ENCODE results near the gene GYPC.

GYPC gene

GRCh38 chr2:126650994-126651393, 5.0 kb upstream of the GYPC start:
- DNase-seq (ENCODE audit: low read depth) = no peak

- no peak for DNase-seq (ENCODE audit: low read depth)
Observed at GRCh38 chr2:126652323-126652891, 3.6 kb upstream of the GYPC start.

- DNase-seq (ENCODE audit: low read depth) = no peak
Observed at GRCh38 chr2:126653109-126653508, 2.8 kb upstream of the GYPC start.

GRCh38 chr2:126653761-126654160, 2.2 kb upstream of the GYPC start:
- no peak for DNase-seq (ENCODE audit: low read depth)

GRCh38 chr2:126655051-126655450, 907 bp upstream of the GYPC start:
- DNase-seq (ENCODE audit: low read depth) = no peak

GRCh38 chr2:126656431-126657147, 631 bp downstream of the GYPC start:
- DNase-seq (ENCODE audit: low read depth) = no peak

GRCh38 chr2:126657148-126657635, 1.2 kb downstream of the GYPC start:
- DNase-seq (ENCODE audit: low read depth) = peak; percentile 59

GRCh38 chr2:126657636-126658318, 1.8 kb downstream of the GYPC start:
- DNase-seq (ENCODE audit: low read depth) = peak; percentile 83

GRCh38 chr2:126658319-126658904, 2.5 kb downstream of the GYPC start:
- no peak for DNase-seq (ENCODE audit: low read depth)

GRCh38 chr2:126658905-126659561, 3.1 kb downstream of the GYPC start:
- no peak for DNase-seq (ENCODE audit: low read depth)

GRCh38 chr2:126659562-126660467, 3.9 kb downstream of the GYPC start:
- DNase-seq (ENCODE audit: low read depth) = no peak

- DNase-seq (ENCODE audit: low read depth) = no peak
Observed at GRCh38 chr2:126660971-126661370, 5.0 kb downstream of the GYPC start.

- no peak for DNase-seq (ENCODE audit: low read depth)
Observed at GRCh38 chr2:126661702-126662500, 5.9 kb downstream of the GYPC start.

- no peak for DNase-seq (ENCODE audit: low read depth)
Observed at GRCh38 chr2:126662621-126663020, 6.7 kb downstream of the GYPC start.

GRCh38 chr2:126663184-126663963, 7.4 kb downstream of the GYPC start:
- no peak for DNase-seq (ENCODE audit: low read depth)

- no peak for DNase-seq (ENCODE audit: low read depth)
Observed at GRCh38 chr2:126664234-126664633, 8.3 kb downstream of the GYPC start.

- no peak for DNase-seq (ENCODE audit: low read depth)
Observed at GRCh38 chr2:126664639-126665038, 8.7 kb downstream of the GYPC start.

- no peak for DNase-seq (ENCODE audit: low read depth)
Observed at GRCh38 chr2:126665483-126665882, 9.5 kb downstream of the GYPC start.

- no peak for DNase-seq (ENCODE audit: low read depth)
Observed at GRCh38 chr2:126668254-126668653, 12.3 kb downstream of the GYPC start.

GRCh38 chr2:126669772-126670171, 13.8 kb downstream of the GYPC start:
- no peak for DNase-seq (ENCODE audit: low read depth)

Data from non-pigmented ciliary epithelial cell (primary cell).